ENCODE measurements around the gene MORN2.

Gene MORN2

DNA sequence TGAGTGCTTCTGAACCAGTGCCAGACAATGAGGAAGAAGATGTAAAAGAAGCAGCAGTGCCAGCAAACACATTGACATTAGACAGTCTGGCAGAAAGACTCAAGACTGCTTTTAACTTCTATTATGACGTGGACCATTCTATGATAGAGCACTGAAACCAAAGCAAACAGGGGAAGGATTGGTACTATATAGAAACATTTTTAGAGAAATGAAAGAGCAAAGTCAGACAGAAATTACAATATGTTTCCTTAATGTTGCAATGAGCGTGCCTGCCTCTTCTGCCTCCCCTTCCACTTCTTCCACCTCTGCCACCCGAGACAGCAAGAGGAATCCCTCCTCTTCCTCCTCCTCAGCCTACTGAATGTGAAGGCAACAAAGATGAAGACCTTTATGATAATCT, 39.8 kb upstream of the MORN2 start:
- H3K36me3 ChIP-seq (ENCODE audit: control insufficient read depth in 4 of 4, insufficient read depth in 4 of 4, low read length in 3 of 4): peaks cover 5 to 44% (median 13%) of the 10 kb centered on the region in 4 experiments
- CTCF ChIA-PET: interaction anchor here (0.8 to 1.1 kb wide), 2 partner anchors 11 to 254 kb away, joined by 4 read pairs; no protein-coding TSS in a partner anchor
- H3K4me3 ChIP-seq (ENCODE audit: control insufficient read depth in 1 of 7, extremely low read depth in 1 of 7, insufficient read depth in 4 of 7, low read depth in 2 of 7, low read length in 6 of 7): no peak overlapping the region
- POLR2A ChIA-PET: no interaction called here
- H3K9me3 ChIP-seq (ENCODE audit: control extremely low read depth in 1 of 5, control insufficient read depth in 4 of 5, insufficient read depth in 2 of 5, low read depth in 1 of 5, low read length in 4 of 5): no peaks in the 10 kb centered on the region
- no peak overlapping the region for H3K27ac ChIP-seq (ENCODE audit: insufficient read depth in 1 of 2, low read depth in 1 of 2, low read length in 2 of 2, poor library complexity in 1 of 2, severe bottlenecking in 2 of 2)
- no peaks in the 10 kb centered on the region for H3K4me1 ChIP-seq (ENCODE audit: control extremely low read depth in 1 of 4, control insufficient read depth in 4 of 4, insufficient read depth in 4 of 4, low read length in 3 of 4)
- H3K27me3 ChIP-seq (replicated peaks in 2 of 5; ENCODE audit: control insufficient read depth in 4 of 5, insufficient read depth in 5 of 5, low read length in 4 of 5): no peaks in the 10 kb centered on the region
- DNase-seq: no peak
- WGBS (ENCODE audit: insufficient coverage): 100% methylated on average over 1 of the region's 3 CpGs

DNA sequence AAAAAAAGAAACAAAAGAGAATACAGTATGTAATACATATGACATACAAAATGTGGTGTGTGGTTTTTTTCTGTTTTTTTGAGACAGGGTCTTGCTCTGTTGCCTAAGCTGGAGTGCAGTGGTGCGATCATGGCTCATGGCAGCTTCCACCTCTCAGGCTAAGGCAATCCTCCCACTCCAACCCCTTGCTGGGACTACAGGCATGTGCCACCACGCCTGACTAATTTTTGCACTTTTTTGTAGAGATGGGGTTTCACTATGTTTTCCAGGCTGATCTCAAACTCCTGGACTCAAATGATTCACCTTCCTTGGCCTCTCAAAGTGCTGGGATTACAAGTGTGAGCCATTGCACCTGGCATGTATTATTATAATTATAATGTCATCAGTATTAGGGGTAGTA, 39.0 kb upstream of the MORN2 start:
- WGBS (ENCODE audit: insufficient coverage): 83% methylated on average over 1 of the region's 2 CpGs
- H3K27ac ChIP-seq (ENCODE audit: insufficient read depth in 1 of 2, low read depth in 1 of 2, low read length in 2 of 2, poor library complexity in 1 of 2, severe bottlenecking in 2 of 2): no peak overlapping the region
- no peaks in the 10 kb centered on the region for H3K4me1 ChIP-seq (ENCODE audit: control extremely low read depth in 1 of 4, control insufficient read depth in 4 of 4, insufficient read depth in 4 of 4, low read length in 3 of 4)
- POLR2A ChIA-PET: no interaction called here
- no peak for DNase-seq
- no peak overlapping the region for H3K4me3 ChIP-seq (ENCODE audit: control insufficient read depth in 1 of 7, extremely low read depth in 1 of 7, insufficient read depth in 4 of 7, low read depth in 2 of 7, low read length in 6 of 7)
- no peaks in the 10 kb centered on the region for H3K27me3 ChIP-seq (replicated peaks in 2 of 5; ENCODE audit: control insufficient read depth in 4 of 5, insufficient read depth in 5 of 5, low read length in 4 of 5)
- CTCF ChIA-PET: interaction anchor here (1.1 kb wide), 1 partner anchor 10 kb away, joined by 4 read pairs; no protein-coding TSS in a partner anchor
- no peaks in the 10 kb centered on the region for H3K9me3 ChIP-seq (ENCODE audit: control extremely low read depth in 1 of 5, control insufficient read depth in 4 of 5, insufficient read depth in 2 of 5, low read depth in 1 of 5, low read length in 4 of 5)
- H3K36me3 ChIP-seq (ENCODE audit: control insufficient read depth in 4 of 4, insufficient read depth in 4 of 4, low read length in 3 of 4): peaks cover 9 to 49% (median 16%) of the 10 kb centered on the region in 4 experiments

DNA sequence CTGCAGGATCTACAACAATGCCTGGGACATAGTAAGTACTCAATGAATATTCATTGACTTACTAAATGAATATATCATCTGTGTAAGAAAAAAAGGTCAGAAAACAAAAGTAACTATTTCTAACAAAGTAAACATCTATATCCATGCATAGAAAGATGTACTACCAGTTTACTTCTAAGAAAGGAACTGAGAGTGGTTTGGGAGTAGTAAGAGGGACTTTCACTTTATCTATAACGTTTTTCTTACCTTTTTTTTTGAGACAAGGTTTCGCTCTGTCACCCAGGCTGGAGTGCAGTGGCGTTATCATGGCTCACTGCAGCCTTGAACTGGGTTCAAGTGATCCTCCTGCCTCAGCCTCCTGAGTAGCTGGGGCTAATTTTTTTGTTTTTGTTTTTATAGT, 25.7 kb upstream of the MORN2 start:
- Histone ChIP-seq H3K27ac (ENCODE audit: insufficient read depth in 1 of 2, low read depth in 1 of 2, low read length in 2 of 2, poor library complexity in 1 of 2, severe bottlenecking in 2 of 2) (no peak overlapping the region), H3K36me3 (ENCODE audit: control insufficient read depth in 4 of 4, insufficient read depth in 4 of 4, low read length in 3 of 4) (peaks cover 2 to 45% (median 16%) of the 10 kb centered on the region in 4 experiments), H3K9me3 (ENCODE audit: control extremely low read depth in 1 of 5, control insufficient read depth in 4 of 5, insufficient read depth in 2 of 5, low read depth in 1 of 5, low read length in 4 of 5) (no peaks in the 10 kb centered on the region), H3K4me1 (ENCODE audit: control extremely low read depth in 1 of 4, control insufficient read depth in 4 of 4, insufficient read depth in 4 of 4, low read length in 3 of 4) (no peaks in the 10 kb centered on the region), H3K4me3 (ENCODE audit: control insufficient read depth in 1 of 7, extremely low read depth in 1 of 7, insufficient read depth in 4 of 7, low read depth in 2 of 7, low read length in 6 of 7) (no peak overlapping the region), H3K27me3 (replicated peaks in 2 of 5; ENCODE audit: control insufficient read depth in 4 of 5, insufficient read depth in 5 of 5, low read length in 4 of 5) (no peaks in the 10 kb centered on the region)
- ChIA-PET CTCF (no interaction called here), POLR2A (no interaction called here)
- no CpG with 5 or more reads among the region's 3 CpGs for WGBS (ENCODE audit: insufficient coverage)
- no peak for DNase-seq

DNA sequence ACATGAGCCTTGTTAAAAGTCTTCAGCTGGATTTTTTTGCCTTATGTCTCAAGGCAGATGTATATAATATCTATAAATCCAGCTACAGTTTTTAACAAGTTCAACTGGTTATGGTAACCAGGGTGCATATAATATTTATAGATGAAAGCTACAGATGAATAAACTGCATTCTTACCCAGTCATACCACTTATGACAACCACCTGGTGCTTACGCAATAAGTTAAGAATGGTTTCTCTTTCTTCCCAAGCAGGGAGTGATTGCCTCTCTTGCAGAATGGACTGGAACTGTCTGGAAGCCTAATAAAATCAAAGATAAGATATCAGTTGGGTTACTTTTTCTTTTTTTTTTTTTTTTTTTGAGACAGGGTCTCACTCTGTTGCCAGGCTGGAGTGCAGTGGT, 19.6 kb upstream of the MORN2 start:
- no CpG with 5 or more reads among the region's 1 CpG for WGBS (ENCODE audit: insufficient coverage)
- DNase-seq: no peak
- no peak overlapping the region for H3K27ac ChIP-seq (ENCODE audit: insufficient read depth in 1 of 2, low read depth in 1 of 2, low read length in 2 of 2, poor library complexity in 1 of 2, severe bottlenecking in 2 of 2)
- no peak overlapping the region for H3K4me3 ChIP-seq (ENCODE audit: control insufficient read depth in 1 of 7, extremely low read depth in 1 of 7, insufficient read depth in 4 of 7, low read depth in 2 of 7, low read length in 6 of 7)
- CTCF ChIA-PET: interaction anchor here (1.0 to 1.1 kb wide), 2 partner anchors 9 to 44 kb away, joined by 3 read pairs; no protein-coding TSS in a partner anchor
- H3K9me3 ChIP-seq (ENCODE audit: control extremely low read depth in 1 of 5, control insufficient read depth in 4 of 5, insufficient read depth in 2 of 5, low read depth in 1 of 5, low read length in 4 of 5): peaks cover 0 to 4% (median 2%) of the 10 kb centered on the region in 5 experiments
- peaks cover 11 to 71% (median 35%) of the 10 kb centered on the region in 4 experiments for H3K36me3 ChIP-seq (ENCODE audit: control insufficient read depth in 4 of 4, insufficient read depth in 4 of 4, low read length in 3 of 4)
- no peaks in the 10 kb centered on the region for H3K27me3 ChIP-seq (replicated peaks in 2 of 5; ENCODE audit: control insufficient read depth in 4 of 5, insufficient read depth in 5 of 5, low read length in 4 of 5)
- H3K4me1 ChIP-seq (ENCODE audit: control extremely low read depth in 1 of 4, control insufficient read depth in 4 of 4, insufficient read depth in 4 of 4, low read length in 3 of 4): no peaks in the 10 kb centered on the region
- POLR2A ChIA-PET: no interaction called here

DNA sequence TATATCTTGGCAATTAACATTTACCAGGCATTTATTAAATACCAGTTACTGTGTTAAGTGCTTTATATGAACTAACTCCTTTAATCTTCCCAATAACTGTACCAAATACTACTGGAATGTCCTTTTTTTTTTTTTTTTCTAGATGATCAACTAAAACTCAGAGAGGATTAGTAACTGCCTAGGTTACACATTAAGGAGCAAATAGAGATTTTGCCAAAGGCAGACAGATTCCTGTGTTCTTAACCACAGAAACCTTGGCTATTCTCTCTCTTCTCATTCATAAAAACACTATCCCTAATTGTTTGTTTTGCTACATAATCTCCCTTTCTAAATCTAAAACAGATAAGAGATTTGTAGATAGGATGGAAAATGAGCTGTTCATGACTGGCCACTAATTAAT, 13.3 kb upstream of the MORN2 start:
- Histone ChIP-seq H3K27me3 (replicated peaks in 2 of 5; ENCODE audit: control insufficient read depth in 4 of 5, insufficient read depth in 5 of 5, low read length in 4 of 5) (no peaks in the 10 kb centered on the region), H3K27ac (ENCODE audit: insufficient read depth in 1 of 2, low read depth in 1 of 2, low read length in 2 of 2, poor library complexity in 1 of 2, severe bottlenecking in 2 of 2) (no peak overlapping the region), H3K4me3 (ENCODE audit: control insufficient read depth in 1 of 7, extremely low read depth in 1 of 7, insufficient read depth in 4 of 7, low read depth in 2 of 7, low read length in 6 of 7) (no peak overlapping the region), H3K9me3 (ENCODE audit: control extremely low read depth in 1 of 5, control insufficient read depth in 4 of 5, insufficient read depth in 2 of 5, low read depth in 1 of 5, low read length in 4 of 5) (peaks cover 0 to 4% (median 2%) of the 10 kb centered on the region in 5 experiments), H3K4me1 (ENCODE audit: control extremely low read depth in 1 of 4, control insufficient read depth in 4 of 4, insufficient read depth in 4 of 4, low read length in 3 of 4) (no peaks in the 10 kb centered on the region), H3K36me3 (ENCODE audit: control insufficient read depth in 4 of 4, insufficient read depth in 4 of 4, low read length in 3 of 4) (peaks cover 17 to 72% (median 33%) of the 10 kb centered on the region in 4 experiments)
- ChIA-PET CTCF (no interaction called here), POLR2A (no interaction called here)
- DNase-seq: no peak

DNA sequence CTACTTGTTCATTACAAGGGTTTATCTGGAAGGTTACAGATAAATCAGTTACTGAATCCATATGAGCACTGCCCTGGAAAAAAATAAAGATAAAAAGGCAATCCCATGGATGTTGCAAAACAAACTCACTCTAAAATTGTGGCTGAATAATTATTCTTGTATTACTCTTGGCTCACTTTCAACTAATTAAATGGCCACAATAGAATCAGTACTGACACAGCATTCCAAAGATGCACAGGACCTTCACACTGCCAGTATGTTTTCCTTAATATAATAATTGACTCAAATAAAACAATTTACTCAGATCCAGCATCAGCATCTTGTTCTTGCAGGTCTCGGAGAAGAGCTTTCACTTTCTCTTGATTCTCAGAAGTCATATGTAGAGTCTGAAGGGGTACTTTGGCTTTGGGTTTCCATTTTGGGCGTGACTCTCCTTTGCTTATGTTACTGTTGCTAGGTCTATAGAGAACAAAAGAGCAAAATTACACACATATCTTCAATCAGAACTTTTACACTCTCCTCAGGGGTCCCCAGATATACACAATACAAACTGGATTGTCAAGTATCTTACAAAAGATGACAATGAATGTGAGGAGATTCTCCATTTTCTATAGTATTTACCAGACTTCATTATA, 12.6 kb upstream of the MORN2 start:
- peaks cover 17 to 75% (median 32%) of the 10 kb centered on the region in 4 experiments for H3K36me3 ChIP-seq (ENCODE audit: control insufficient read depth in 4 of 4, insufficient read depth in 4 of 4, low read length in 3 of 4)

DNA sequence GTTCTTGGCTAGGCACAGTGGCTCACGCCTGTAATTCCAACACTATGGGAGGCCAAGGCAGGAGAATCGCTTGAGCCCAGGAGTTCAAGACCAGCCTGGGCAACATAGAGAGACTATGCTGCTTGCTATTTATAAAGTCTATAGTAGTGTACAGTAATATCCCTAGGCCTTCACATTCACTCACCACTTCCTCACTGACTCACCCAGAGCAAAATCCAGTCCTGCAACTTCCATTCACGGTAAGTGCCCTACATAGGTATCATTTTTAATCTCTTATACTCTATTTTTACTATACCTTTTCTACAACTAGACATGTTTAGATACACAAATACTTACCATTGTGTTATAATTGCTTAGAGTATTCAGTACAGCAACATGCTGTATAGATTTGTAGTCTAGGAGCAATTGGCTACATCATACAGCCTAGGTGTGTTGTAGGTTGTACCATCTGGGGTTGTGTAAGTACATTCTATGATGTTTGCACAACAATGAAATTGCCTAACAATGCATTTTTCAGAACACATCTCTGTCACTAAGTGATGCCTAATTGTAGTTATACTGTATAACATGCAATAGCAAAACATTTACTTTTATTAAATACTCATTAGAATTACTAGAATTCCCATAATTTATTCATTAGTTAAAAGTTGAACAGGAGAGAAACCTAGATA, 8.9 kb upstream of the MORN2 start:
- WGBS (ENCODE audit: insufficient coverage): no CpG with 5 or more reads among the region's 3 CpGs
- no peak overlapping the region for H3K4me3 ChIP-seq (ENCODE audit: control insufficient read depth in 1 of 7, extremely low read depth in 1 of 7, insufficient read depth in 4 of 7, low read depth in 2 of 7, low read length in 6 of 7)
- H3K9me3 ChIP-seq (ENCODE audit: control extremely low read depth in 1 of 5, control insufficient read depth in 4 of 5, insufficient read depth in 2 of 5, low read depth in 1 of 5, low read length in 4 of 5): peaks cover 0 to 18% (median 2%) of the 10 kb centered on the region in 5 experiments
- no peak overlapping the region for H3K27ac ChIP-seq (ENCODE audit: insufficient read depth in 1 of 2, low read depth in 1 of 2, low read length in 2 of 2, poor library complexity in 1 of 2, severe bottlenecking in 2 of 2)
- peaks cover 8 to 45% (median 11%) of the 10 kb centered on the region in 4 experiments for H3K36me3 ChIP-seq (ENCODE audit: control insufficient read depth in 4 of 4, insufficient read depth in 4 of 4, low read length in 3 of 4)
- ChIA-PET CTCF (no interaction called here), POLR2A (no interaction called here)
- H3K4me1 ChIP-seq (ENCODE audit: control extremely low read depth in 1 of 4, control insufficient read depth in 4 of 4, insufficient read depth in 4 of 4, low read length in 3 of 4): no peaks in the 10 kb centered on the region
- no peaks in the 10 kb centered on the region for H3K27me3 ChIP-seq (replicated peaks in 2 of 5; ENCODE audit: control insufficient read depth in 4 of 5, insufficient read depth in 5 of 5, low read length in 4 of 5)
- no peak for DNase-seq

More for the DNA sequence above, 12.6 kb upstream of the MORN2 start:
- Histone ChIP-seq H3K9me3 (ENCODE audit: control extremely low read depth in 1 of 5, control insufficient read depth in 4 of 5, insufficient read depth in 2 of 5, low read depth in 1 of 5, low read length in 4 of 5) (peaks cover 0 to 4% (median 2%) of the 10 kb centered on the region in 5 experiments), H3K4me1 (ENCODE audit: control extremely low read depth in 1 of 4, control insufficient read depth in 4 of 4, insufficient read depth in 4 of 4, low read length in 3 of 4) (no peaks in the 10 kb centered on the region), H3K4me3 (ENCODE audit: control insufficient read depth in 1 of 7, extremely low read depth in 1 of 7, insufficient read depth in 4 of 7, low read depth in 2 of 7, low read length in 6 of 7) (no peak overlapping the region), H3K27ac (ENCODE audit: insufficient read depth in 1 of 2, low read depth in 1 of 2, low read length in 2 of 2, poor library complexity in 1 of 2, severe bottlenecking in 2 of 2) (no peak overlapping the region), H3K27me3 (replicated peaks in 2 of 5; ENCODE audit: control insufficient read depth in 4 of 5, insufficient read depth in 5 of 5, low read length in 4 of 5) (no peaks in the 10 kb centered on the region)
- no CpG with 5 or more reads among the region's 2 CpGs for WGBS (ENCODE audit: insufficient coverage)
- ChIA-PET POLR2A (no interaction called here), CTCF (no interaction called here)
- no peak for DNase-seq
